BJ (cell line): ENCODE data around the gene EFCAB6. TPM values are rescaled to one million over a fixed set of nuclear protein-coding genes. Genes with fewer than 3 reads are reported as not detected.

Source experiments
- CTCF ChIA-PET: fragments of 350-600 bp; formaldehyde crosslinking; extraction: SDS; loops from one replicate; lab custom pipeline; 2021; ENCODE audit warnings: antibody characterized with exemption, inconsistent platforms; lab: Yijun Ruan, JAX
- POLR2A ChIA-PET: fragments of 300-600 bp; sonication (Branson Sonifier 250); formaldehyde crosslinking; extraction: SDS; loops from one replicate; lab custom pipeline; 2021; ENCODE audit warnings: antibody characterized with exemption; lab: Charles Lee
- DNase-seq: peaks from one replicate; pipeline ENCODE4 v3.0.0-alpha.2; 2011; ENCODE audit warnings: low read depth
- H3K27me3 ChIP-seq: 2 replicates; pipeline ENCODE4 v1.6.0; 2011; ENCODE audit warnings: low read length; ENCODE audit not compliant: control insufficient read depth, insufficient read depth
- H3K36me3 ChIP-seq: 2 replicates; pipeline ENCODE4 v1.5.1; 2011; ENCODE audit warnings: low read length; ENCODE audit not compliant: control insufficient read depth, insufficient read depth
- H3K4me3 ChIP-seq: 2 replicates; pipeline ENCODE4 v1.5.1; 2011; ENCODE audit warnings: low read depth, mild to moderate bottlenecking, control low read depth, low read length
- polyA minus RNA-seq: library from RNA; depleted of rRNA, polyadenylated mRNA; stranded (reverse); fragments of >200 nt; gene quantifications from 2 replicates; pipeline ENCODE4 v1.2.3, GENCODE V29; 2011; rRNA and poly(A)+ RNA removed
- polyA plus RNA-seq: library from polyadenylated mRNA; depleted of rRNA; stranded (reverse); fragments of >200 nt; gene quantifications from 2 replicates; pipeline ENCODE4 v1.2.3, GENCODE V29; 2011; rRNA removed
- TF ChIP-seq, protein P1 (sequence below): IDR thresholded peaks from 2 replicates; pipeline ENCODE4 v1.5.1; 2011; ENCODE audit warnings: low read depth, mild to moderate bottlenecking, control low read depth, inconsistent platforms, low read length, moderate library complexity; ENCODE audit not compliant: insufficient read depth

The EFCAB6 gene, protein sequence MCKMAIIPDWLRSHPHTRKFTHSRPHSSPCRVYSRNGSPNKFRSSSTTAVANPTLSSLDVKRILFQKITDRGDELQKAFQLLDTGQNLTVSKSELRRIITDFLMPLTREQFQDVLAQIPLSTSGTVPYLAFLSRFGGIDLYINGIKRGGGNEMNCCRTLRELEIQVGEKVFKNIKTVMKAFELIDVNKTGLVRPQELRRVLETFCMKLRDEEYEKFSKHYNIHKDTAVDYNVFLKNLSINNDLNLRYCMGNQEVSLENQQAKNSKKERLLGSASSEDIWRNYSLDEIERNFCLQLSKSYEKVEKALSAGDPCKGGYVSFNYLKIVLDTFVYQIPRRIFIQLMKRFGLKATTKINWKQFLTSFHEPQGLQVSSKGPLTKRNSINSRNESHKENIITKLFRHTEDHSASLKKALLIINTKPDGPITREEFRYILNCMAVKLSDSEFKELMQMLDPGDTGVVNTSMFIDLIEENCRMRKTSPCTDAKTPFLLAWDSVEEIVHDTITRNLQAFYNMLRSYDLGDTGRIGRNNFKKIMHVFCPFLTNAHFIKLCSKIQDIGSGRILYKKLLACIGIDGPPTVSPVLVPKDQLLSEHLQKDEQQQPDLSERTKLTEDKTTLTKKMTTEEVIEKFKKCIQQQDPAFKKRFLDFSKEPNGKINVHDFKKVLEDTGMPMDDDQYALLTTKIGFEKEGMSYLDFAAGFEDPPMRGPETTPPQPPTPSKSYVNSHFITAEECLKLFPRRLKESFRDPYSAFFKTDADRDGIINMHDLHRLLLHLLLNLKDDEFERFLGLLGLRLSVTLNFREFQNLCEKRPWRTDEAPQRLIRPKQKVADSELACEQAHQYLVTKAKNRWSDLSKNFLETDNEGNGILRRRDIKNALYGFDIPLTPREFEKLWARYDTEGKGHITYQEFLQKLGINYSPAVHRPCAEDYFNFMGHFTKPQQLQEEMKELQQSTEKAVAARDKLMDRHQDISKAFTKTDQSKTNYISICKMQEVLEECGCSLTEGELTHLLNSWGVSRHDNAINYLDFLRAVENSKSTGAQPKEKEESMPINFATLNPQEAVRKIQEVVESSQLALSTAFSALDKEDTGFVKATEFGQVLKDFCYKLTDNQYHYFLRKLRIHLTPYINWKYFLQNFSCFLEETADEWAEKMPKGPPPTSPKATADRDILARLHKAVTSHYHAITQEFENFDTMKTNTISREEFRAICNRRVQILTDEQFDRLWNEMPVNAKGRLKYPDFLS (N-terminal part only)
- polyA plus RNA-seq, result 0.75 and 1.4 TPM in 2 replicates
- polyA minus RNA-seq, result 0.52 and 0.67 TPM in 2 replicates

DNA sequence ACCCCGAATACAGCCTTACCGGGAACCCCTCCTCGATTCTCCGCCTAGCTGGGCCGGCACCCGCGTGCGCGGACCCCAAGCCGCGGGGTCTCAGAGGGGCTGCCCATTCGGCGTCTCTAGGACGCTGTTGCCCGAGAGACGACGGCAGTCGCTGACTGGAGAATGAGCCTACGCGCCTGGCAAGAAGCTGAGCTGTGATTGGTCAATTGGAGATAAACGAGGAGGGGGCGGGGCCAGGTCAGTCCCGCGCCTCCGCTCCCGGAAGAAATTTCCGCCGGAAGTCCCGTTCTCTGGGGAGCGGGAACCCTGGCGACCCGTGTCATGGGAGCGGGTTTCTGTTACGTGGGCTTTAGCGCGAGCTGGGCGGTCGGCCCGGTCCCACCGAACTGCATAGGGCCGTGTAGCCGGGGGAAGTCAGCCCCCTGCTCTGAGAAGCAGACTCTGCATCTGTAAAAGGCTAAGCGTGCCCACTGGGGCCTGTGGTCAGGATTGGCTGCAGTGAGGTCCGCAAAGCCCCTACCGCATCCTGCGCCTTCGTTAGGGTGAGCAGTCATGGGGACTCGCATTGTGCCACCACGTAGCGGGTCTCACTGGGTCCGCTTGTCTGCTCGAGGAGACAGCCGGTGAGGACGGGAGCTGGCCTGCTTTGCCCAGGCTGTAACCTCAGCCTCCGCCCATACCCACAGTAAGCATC is at the start of gene EFCAB6:
EFCAB6 (minus strand) TSS at position 157 of the 694 bp plus-strand sequence. CDS start 29,987 bp downstream, outside the sequence.
- TF ChIP-seq, protein P1, sequence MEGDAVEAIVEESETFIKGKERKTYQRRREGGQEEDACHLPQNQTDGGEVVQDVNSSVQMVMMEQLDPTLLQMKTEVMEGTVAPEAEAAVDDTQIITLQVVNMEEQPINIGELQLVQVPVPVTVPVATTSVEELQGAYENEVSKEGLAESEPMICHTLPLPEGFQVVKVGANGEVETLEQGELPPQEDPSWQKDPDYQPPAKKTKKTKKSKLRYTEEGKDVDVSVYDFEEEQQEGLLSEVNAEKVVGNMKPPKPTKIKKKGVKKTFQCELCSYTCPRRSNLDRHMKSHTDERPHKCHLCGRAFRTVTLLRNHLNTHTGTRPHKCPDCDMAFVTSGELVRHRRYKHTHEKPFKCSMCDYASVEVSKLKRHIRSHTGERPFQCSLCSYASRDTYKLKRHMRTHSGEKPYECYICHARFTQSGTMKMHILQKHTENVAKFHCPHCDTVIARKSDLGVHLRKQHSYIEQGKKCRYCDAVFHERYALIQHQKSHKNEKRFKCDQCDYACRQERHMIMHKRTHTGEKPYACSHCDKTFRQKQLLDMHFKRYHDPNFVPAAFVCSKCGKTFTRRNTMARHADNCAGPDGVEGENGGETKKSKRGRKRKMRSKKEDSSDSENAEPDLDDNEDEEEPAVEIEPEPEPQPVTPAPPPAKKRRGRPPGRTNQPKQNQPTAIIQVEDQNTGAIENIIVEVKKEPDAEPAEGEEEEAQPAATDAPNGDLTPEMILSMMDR, result no peak

DNA sequence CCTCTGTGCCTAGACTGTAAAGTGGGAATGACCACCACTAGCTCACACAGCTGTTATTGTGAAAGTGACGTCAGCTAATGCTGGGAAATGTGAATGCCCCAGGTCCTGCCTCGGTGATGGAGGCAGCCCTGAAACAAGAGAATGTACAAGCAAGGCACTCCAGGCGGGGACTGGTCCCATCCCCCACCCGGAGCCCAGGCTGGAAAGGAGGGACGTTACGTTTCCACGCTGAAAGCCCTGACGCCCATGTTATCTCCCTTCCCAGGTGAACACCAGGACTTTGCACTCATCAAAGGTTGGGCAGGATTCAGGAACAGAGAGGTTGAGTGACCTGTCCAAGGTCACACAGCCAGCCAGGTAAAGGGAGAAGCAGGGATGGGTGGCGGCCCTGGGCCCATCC is 49.4 kb upstream of the EFCAB6 start:
- H3K4me3 ChIP-seq, result peak overlapping the region; percentile 15
- TF ChIP-seq, protein P1, result no peak
- H3K27me3 ChIP-seq, result peaks cover 5% of the 10 kb centered on the region
- POLR2A ChIA-PET, result interaction anchor here (0.7 kb wide), 1 partner anchor 78 kb away, joined by 3 read pairs; no protein-coding TSS in a partner anchor
- CTCF ChIA-PET, result interaction anchor here (0.7 kb wide), 1 partner anchor 35 kb away, joined by 3 read pairs; no protein-coding TSS in a partner anchor
- no peak for DNase-seq
- no peaks in the 10 kb centered on the region for H3K36me3 ChIP-seq

More for the DNA sequence above, at the start of gene EFCAB6:
- Histone ChIP-seq H3K36me3 (no peaks in the 10 kb centered on the region), H3K4me3 (peak within 1 kb of the TSS; percentile 82), H3K27me3 (no peaks in the 10 kb centered on the region)
- peak; percentile 59 for DNase-seq
- ChIA-PET CTCF (interaction anchor here (0.5 to 2.3 kb wide), 4 partner anchors 15 to 1802 kb away, joined by 3 to 7 read pairs (median 4); no protein-coding TSS in a partner anchor), POLR2A (interaction anchor here (0.7 kb wide), 1 partner anchor 35 kb away, joined by 8 read pairs; no protein-coding TSS in a partner anchor)

DNA sequence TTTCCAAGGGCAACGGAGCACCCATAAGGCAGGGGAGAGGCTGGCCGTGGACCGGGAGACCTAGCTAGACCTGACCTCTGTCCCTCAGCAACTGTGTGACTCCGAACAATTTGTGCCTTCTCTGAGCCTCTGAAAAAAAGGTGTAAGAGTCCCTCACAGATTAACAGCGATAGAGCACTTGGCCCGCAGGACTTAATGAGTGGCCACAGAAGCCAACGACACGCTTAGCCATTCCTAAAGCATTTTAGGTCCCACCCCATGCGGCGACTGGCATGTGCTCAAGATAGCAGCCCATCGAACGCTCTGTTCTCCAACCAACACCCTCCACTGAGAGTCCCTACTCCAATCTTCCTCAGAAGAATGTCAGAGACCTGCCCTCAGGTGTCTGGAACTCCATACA is 48.7 kb upstream of the EFCAB6 start:
- Histone ChIP-seq H3K27me3 (peaks cover 5% of the 10 kb centered on the region), H3K4me3 (no peak overlapping the region), H3K36me3 (no peaks in the 10 kb centered on the region)
- ChIA-PET POLR2A (interaction anchor here (0.7 kb wide), 1 partner anchor 78 kb away, joined by 3 read pairs; no protein-coding TSS in a partner anchor), CTCF (interaction anchor here (0.7 kb wide), 1 partner anchor 35 kb away, joined by 3 read pairs; no protein-coding TSS in a partner anchor)
- TF ChIP-seq, protein P1, result no peak
- no peak for DNase-seq

DNA sequence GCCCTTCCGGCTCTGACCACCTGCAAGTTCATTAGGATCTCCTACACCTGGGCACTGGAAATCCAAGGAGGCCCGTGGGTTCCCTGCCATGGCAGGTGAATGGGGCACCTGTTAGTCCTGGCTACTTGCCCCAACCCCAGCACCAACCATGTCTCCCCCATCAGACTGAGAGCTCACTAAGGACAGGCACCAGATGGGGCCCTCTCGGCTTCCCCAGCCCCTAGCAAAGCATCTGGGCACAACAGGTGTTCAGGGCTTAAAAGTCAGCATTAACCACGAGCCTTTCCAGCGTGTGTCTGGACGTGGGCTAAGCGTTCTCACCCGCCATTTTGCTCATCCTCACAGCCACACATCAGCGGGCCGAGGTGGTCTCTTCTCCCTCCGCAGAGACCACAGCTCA is 48.0 kb upstream of the EFCAB6 start:
- POLR2A ChIA-PET, result no interaction called here
- TF ChIP-seq, protein P1, result no peak
- peaks cover 5% of the 10 kb centered on the region for H3K27me3 ChIP-seq
- no peak for DNase-seq
- no peaks in the 10 kb centered on the region for H3K36me3 ChIP-seq
- CTCF ChIA-PET, result no interaction called here
- no peak overlapping the region for H3K4me3 ChIP-seq
